ENCODE data around the gene ROBO2.

GRCh38 chr3:77182341-77182740 is 142.4 kb downstream of the ROBO2 start:
- no peak for TF ChIP-seq FOXM1 (IDR thresholded peaks at IDR 0.05; ENCODE audit: borderline replicate concordance)
- TF ChIP-seq BHLHE40 (IDR thresholded peaks at IDR 0.05; ENCODE audit: borderline replicate concordance): no peak
- TF ChIP-seq PKNOX1 (IDR thresholded peaks at IDR 0.05): no peak
- no peak for TF ChIP-seq FOXA1 (IDR thresholded peaks at IDR 0.05)
- no peak for TF ChIP-seq TARDBP (IDR thresholded peaks at IDR 0.05)
- no peak for TF ChIP-seq HDGF (IDR thresholded peaks at IDR 0.05; ENCODE audit: borderline replicate concordance)
- TF ChIP-seq LEF1 (IDR thresholded peaks at IDR 0.05; ENCODE audit: borderline replicate concordance): no peak
- no peak for TF ChIP-seq ZNF384 (IDR thresholded peaks at IDR 0.05)
- no peak for TF ChIP-seq SP1 (IDR thresholded peaks at IDR 0.05)
- TF ChIP-seq ARNT (IDR thresholded peaks at IDR 0.05): no peak

Measured in HEK293T (cell line).